Measurements from ENCODE around the gene VIT. TPM values are rescaled to one million over a fixed set of nuclear protein-coding genes. Genes with fewer than 3 reads are reported as not detected.
"Not testable (repeated sequence)": the region's sequence is repeated elsewhere in the genome, so short reads cannot be mapped to it uniquely, and the experiment has no call there.

The VIT gene
- total RNA-seq, 1 donor from 2014 or later = 2.6 TPM

- intact Hi-C loops (cut with DNase I) = no loop called here
Observed at GRCh38 chr2:36789181-36789804, 92.8 kb downstream of the VIT start.

DNA sequence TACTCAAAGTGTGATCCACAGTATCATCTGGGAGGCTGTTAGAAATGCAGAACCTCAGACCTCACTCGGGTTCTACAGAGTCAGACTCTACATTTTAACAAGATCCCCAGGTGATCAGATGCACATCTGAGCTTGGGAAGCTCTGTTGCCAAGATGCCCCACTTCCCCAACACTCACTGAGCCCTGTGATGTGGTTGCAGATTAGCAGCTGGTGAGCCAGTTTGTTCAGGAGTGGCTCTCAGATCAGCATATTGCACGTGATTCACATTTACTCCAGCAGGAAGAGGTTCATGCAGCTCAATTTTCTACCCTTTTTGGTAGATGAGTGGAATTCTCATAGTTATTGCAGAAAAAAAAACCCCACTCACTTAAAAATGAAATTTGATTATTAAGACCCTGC is 96.4 kb downstream of the VIT start:
- intact Hi-C loops (cut with DNase I) = no loop called here
- no peak for DNase-seq (ENCODE audit: low spot score)

More at GRCh38 chr2:36789181-36789804, 92.8 kb downstream of the VIT start:
- DNase-seq (ENCODE audit: low spot score) = no peak

- intact Hi-C loops (cut with DNase I) = no loop called here
- no peak for DNase-seq (ENCODE audit: low spot score)
Observed at GRCh38 chr2:36797324-36798070, 101.0 kb downstream of the VIT start.

- intact Hi-C loops (cut with DNase I) = no loop called here
- DNase-seq (ENCODE audit: low spot score) = no peak
Observed at GRCh38 chr2:36798724-36799123, 102.2 kb downstream of the VIT start.

DNA sequence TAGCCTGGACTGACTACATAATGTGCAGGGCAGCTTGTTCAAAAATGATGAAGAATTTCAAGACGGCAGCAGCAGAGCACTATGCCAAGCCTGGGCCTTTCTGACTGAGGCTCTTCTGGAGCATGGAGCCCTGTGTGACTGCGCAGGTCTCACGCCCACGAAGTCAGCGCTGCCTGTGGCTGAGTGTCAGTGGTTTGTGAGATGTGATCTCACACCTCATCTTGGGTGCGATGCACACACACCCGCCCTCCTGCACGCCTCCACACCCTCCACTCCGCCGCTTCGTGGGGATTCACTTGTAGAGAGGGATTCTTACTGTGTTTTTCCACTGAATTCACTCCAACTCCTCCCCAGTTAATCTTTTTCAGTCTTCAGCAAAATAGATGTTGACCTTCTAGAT is 103.9 kb downstream of the VIT start:
- intact Hi-C loops (cut with DNase I) = no loop called here
- DNase-seq (ENCODE audit: low spot score) = no peak

GRCh38 chr2:36801088-36801487 is 104.6 kb downstream of the VIT start:
- intact Hi-C loops (cut with DNase I) = no loop called here
- DNase-seq (ENCODE audit: low spot score) = no peak

DNA sequence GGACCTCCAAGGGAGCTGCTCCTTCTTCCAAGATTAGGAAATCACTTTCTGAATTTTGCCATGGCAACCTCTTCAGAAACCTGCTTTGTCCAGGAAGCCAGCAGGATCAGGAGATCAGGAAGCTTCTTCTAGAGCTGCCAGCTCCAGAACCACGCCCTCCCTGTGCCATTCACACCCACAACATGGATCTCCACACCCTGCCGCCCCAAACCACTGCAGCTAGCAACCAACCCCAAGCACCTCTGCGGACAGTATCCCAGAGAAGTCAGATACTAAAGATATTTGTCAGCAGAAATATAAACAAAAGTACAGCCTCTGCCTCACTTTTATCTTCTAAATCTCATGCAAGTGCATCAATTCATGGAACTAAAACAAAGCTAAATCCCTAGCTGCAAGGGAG is 106.4 kb downstream of the VIT start:
- intact Hi-C loops (cut with DNase I) = no loop called here
- no peak for DNase-seq (ENCODE audit: low spot score)

- DNase-seq (ENCODE audit: low spot score) = no peak
- intact Hi-C loops (cut with DNase I) = no loop called here
Observed at GRCh38 chr2:36805635-36806224, 109.2 kb downstream of the VIT start.

DNA sequence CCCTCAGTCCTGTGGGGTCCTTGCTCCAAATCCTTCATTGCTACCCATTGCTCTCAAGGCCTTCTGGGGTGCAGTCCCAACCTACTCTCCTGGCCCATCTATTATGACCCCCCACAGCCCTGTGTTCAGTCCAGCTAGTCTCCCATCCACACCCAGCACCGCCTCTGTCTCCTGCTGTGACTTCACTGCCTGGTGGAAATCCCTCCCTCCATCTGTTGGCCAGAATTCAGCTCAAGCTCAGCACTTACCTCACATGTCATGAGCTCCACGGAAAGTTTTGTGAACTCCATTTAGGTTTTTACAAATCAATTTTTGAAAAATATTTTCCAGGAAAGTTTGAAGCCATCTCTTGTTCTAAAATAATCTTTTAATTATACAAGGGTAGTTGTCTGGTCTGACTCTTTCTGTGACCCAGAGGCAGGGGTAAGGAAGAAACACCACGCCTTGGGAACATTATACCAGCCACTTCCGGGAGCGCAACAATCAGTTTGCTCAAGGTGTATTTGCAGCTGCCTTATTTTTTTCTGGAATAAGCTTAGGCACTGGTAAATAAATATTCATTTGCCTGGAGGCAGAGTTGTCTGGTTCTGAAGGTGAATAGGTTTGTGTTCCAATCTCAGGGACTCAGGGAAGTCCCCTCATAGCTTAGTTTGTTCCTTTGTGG is 110.8 kb downstream of the VIT start:
- no peak for DNase-seq (ENCODE audit: low spot score)
- intact Hi-C loops (cut with DNase I) = no loop called here

GRCh38 chr2:36808386-36809068 is 112.0 kb downstream of the VIT start:
- no peak for DNase-seq (ENCODE audit: low spot score)
- intact Hi-C loops (cut with DNase I) = no loop called here

GRCh38 chr2:36809069-36809445 is 112.5 kb downstream of the VIT start:
- intact Hi-C loops (cut with DNase I) = no loop called here
- DNase-seq (ENCODE audit: low spot score) = no peak

- intact Hi-C loops (cut with DNase I) = no loop called here
Observed at GRCh38 chr2:36811071-36811470, 114.6 kb downstream of the VIT start.

DNA sequence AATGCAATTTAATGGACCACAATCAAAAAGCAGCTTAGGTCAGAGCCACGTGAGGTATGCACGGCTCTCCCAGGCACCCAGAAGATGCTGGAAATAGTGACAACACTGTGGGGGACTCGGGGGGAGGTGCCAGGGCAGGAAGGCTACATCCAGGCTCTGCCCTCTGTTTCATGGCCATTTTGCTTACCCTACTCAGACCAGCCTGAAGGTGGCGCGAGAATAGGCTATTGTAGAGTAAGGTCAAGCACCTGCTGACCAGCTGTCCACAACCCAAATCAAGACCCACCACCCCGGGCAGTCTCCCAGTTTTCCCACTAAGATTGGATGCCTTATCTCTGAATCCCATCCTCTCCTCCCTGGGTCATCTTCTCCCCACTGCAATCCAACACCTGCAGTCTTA is 115.7 kb downstream of the VIT start:
- intact Hi-C loops (cut with DNase I) = no loop called here
- no peak for DNase-seq (ENCODE audit: low spot score)

More at GRCh38 chr2:36811071-36811470, 114.6 kb downstream of the VIT start:
- no peak for DNase-seq (ENCODE audit: low spot score)

- intact Hi-C loops (cut with DNase I) = no loop called here
- no peak for DNase-seq (ENCODE audit: low spot score)
Observed at GRCh38 chr2:36818542-36818941, 122.0 kb downstream of the VIT start.

GRCh38 chr2:36819095-36819711 is 122.7 kb downstream of the VIT start:
- intact Hi-C loops (cut with DNase I) = no loop called here
- DNase-seq (ENCODE audit: low spot score) = no peak

DNA sequence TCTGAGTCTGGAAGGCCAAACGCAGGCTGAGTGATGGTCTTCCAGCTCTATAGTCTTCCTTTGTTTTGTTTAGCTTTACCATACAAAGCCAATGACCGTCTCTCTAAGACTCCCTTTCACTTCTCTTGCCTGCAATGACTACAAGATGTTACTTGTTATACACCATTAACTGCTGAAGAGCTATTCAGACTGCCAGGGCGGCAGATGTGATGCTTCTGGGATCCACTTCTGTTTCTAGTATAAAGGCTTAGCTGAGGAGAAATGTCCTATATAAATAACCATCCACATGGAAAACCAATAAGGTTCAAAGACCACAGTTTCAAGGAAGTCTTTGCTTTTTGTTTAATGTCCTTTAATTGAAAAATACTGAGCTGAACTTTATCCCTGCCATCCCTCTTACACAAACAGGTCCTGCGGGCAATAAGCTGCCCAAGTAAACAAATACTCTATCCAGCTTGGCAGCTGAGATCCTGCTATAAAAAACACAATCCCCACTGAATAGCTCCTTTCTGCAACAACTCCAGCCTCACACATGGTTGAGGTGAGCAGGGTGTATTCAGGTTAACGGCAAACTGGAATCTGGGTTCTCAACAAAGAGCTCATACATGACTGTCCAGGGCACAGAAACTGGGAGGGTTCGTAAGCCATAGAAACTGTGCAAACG is 124.6 kb downstream of the VIT start:
- intact Hi-C loops (cut with DNase I) = no loop called here
- no peak for DNase-seq (ENCODE audit: low spot score)

GRCh38 chr2:36823862-36824261 is 127.4 kb downstream of the VIT start:
- intact Hi-C loops (cut with DNase I) = no loop called here
- no peak for DNase-seq (ENCODE audit: low spot score)

DNA sequence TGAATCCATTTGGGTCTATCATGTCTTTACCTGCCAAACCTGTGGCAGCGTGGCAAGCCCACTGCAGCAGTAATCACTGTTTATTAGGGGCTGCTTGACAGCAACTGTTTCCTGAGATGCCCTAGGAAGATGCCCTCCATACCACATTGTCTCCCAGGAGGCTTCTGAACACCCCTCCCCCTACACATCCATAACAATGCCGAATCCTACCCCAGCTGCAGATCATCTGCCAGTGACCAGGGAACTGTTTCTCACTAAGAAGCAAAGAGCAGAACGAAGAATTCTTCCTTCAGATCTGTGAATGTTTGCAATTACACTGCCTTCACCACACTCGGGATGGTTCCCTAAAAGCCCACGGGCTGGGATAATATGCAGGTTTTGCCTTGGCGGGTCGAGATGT is 127.8 kb downstream of the VIT start:
- no peak for DNase-seq (ENCODE audit: low spot score)
- intact Hi-C loops (cut with DNase I) = no loop called here

DNA sequence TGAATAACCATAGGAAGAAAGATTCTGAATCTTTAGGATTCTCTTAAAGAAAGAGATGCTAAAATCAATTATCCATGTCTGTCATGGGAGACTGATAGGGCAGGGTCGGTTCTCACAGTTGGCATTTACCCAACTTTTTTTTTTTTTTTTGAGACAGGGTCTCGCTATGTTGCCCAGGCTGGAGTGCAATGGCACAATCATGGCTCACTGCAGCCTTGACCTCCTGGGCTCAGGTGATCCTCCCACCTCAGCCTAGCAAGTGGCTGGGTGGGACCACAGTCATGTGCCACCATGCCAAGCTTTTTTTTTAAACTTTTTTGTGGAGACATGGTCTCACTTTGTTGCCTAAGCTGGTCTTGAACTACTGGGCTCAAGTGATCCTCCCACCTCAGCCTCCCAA is 128.2 kb downstream of the VIT start:
- intact Hi-C loops (cut with DNase I); DNase-seq (ENCODE audit: low spot score): not testable (repeated sequence)
